HT-29 (cell line): ENCODE data around the gene C1QL4. TPM values are rescaled to one million over a fixed set of nuclear protein-coding genes. Genes with fewer than 3 reads are reported as not detected.

Source experiments
- total RNA-seq: library from RNA; depleted of rRNA; stranded (reverse); fragments of >200 nt; shearing (Covaris generic); gene quantifications from 2 replicates; pipeline ENCODE4 v1.2.3, GENCODE V29; 2014; rRNA removed

C1QL4 gene
- total RNA-seq, 1 experiment from 2014 or later = not detected

Other genes starting within 250 kb of the C1QL4 start
- gene DHH, start 242.4 kb downstream of the C1QL4 start, total RNA-seq = 0.28 TPM in 1 of 2 replicates, not detected in the other
- 16.1 and 24.6 TPM in 2 replicates for gene LMBR1L, start 226.3 kb downstream of the C1QL4 start, total RNA-seq
- 2,713 and 2,908 TPM in 2 replicates for gene TUBA1B, start 205.8 kb downstream of the C1QL4 start, total RNA-seq
- gene TUBA1A, start 148.1 kb downstream of the C1QL4 start, total RNA-seq = 6.1 and 7.3 TPM in 2 replicates
- 978 and 1,044 TPM in 2 replicates for gene TUBA1C, start 72.1 kb downstream of the C1QL4 start, total RNA-seq
- not detected in 2 replicates for gene PRPH, start 42.0 kb downstream of the C1QL4 start, total RNA-seq
- 65.3 and 71.4 TPM in 2 replicates for gene TROAP, start 13.9 kb downstream of the C1QL4 start, total RNA-seq
- 8.2 and 9.2 TPM in 2 replicates for gene DNAJC22, start 9.7 kb upstream of the C1QL4 start, total RNA-seq
- gene SPATS2, start 30.3 kb upstream of the C1QL4 start, total RNA-seq = 11.5 and 16.3 TPM in 2 replicates
- gene KCNH3, start 201.8 kb upstream of the C1QL4 start, total RNA-seq = 0.36 TPM in 1 of 2 replicates, not detected in the other
- 124 and 130 TPM in 2 replicates for gene MCRS1, start 231.0 kb upstream of the C1QL4 start, total RNA-seq